ENCODE measurements around the gene RRP15.

GRCh38 chr1:218284377-218284916, 646 bp upstream of the RRP15 start:
- TF ChIP-seq POLR2AphosphoS5 (IDR thresholded peaks at IDR 0.05; ENCODE audit: borderline replicate concordance, low read depth, low read length), result no peak
- no peak for TF ChIP-seq EZH2 (IDR thresholded peaks at IDR 0.05)
